ENCODE data around the gene DEFB124. TPM values are rescaled to one million over a fixed set of nuclear protein-coding genes. Genes with fewer than 3 reads are reported as not detected.
"Not testable (repeated sequence)": the region's sequence is repeated elsewhere in the genome, so short reads cannot be mapped to it uniquely, and the experiment has no call there.

The DEFB124 gene
- total RNA-seq, 1 donor from 2014 or later: not detected

DNA sequence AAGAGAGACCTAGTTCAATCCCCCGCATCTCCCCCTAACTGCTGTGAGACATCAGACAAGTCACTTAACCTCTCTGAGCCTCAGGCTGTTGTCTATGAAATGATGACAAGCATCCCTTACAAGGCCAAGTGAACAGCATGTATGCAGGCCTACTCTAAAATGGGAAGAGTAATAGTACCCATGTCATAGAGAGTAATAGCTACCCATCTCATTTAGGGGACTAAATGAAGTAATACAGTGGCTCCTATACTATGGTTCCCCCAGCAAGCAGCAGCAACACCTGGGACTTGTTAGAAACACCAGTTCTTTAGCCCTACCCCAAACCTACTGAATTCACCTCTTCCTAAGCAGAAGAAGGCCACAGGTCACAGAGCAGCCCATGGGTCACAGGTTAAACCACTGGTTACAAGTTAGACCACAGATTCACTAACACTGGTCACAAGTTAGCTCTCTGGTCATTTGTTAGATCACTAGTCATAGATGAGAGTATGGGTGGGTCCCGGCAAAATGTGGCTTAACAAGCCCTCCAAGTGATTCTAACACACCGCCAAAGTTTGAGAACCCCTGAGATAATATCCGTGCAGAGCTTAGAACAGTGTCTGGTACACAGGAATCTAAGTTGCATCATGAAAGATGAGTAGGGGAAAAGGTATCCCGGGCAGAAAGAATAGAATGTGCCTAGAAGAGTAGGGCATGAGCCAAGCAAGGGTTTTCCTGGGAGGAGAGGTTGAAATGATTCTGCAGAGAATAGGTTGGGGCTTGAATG, 1.4 kb downstream of the DEFB124 start:
- peaks cover 39% of the 10 kb centered on the region for H3K9me3 Mint-ChIP-seq
- TF ChIP-seq, protein P1, sequence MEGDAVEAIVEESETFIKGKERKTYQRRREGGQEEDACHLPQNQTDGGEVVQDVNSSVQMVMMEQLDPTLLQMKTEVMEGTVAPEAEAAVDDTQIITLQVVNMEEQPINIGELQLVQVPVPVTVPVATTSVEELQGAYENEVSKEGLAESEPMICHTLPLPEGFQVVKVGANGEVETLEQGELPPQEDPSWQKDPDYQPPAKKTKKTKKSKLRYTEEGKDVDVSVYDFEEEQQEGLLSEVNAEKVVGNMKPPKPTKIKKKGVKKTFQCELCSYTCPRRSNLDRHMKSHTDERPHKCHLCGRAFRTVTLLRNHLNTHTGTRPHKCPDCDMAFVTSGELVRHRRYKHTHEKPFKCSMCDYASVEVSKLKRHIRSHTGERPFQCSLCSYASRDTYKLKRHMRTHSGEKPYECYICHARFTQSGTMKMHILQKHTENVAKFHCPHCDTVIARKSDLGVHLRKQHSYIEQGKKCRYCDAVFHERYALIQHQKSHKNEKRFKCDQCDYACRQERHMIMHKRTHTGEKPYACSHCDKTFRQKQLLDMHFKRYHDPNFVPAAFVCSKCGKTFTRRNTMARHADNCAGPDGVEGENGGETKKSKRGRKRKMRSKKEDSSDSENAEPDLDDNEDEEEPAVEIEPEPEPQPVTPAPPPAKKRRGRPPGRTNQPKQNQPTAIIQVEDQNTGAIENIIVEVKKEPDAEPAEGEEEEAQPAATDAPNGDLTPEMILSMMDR (IDR thresholded peaks at IDR 0.05; ENCODE audit: unreplicated experiment): no peak
- H3K36me3 Mint-ChIP-seq: peaks cover 3% of the 10 kb centered on the region
- no peak overlapping the region for H3K27ac Mint-ChIP-seq
- no peak for DNase-seq (ENCODE audit: low spot score in 2 of 2, unreplicated experiment in 2 of 2)
- no peaks in the 10 kb centered on the region for H3K4me1 Mint-ChIP-seq
- no peaks in the 10 kb centered on the region for H3K27me3 Mint-ChIP-seq (ENCODE audit: low read depth)
- no peak overlapping the region for H3K4me3 Mint-ChIP-seq

DNA sequence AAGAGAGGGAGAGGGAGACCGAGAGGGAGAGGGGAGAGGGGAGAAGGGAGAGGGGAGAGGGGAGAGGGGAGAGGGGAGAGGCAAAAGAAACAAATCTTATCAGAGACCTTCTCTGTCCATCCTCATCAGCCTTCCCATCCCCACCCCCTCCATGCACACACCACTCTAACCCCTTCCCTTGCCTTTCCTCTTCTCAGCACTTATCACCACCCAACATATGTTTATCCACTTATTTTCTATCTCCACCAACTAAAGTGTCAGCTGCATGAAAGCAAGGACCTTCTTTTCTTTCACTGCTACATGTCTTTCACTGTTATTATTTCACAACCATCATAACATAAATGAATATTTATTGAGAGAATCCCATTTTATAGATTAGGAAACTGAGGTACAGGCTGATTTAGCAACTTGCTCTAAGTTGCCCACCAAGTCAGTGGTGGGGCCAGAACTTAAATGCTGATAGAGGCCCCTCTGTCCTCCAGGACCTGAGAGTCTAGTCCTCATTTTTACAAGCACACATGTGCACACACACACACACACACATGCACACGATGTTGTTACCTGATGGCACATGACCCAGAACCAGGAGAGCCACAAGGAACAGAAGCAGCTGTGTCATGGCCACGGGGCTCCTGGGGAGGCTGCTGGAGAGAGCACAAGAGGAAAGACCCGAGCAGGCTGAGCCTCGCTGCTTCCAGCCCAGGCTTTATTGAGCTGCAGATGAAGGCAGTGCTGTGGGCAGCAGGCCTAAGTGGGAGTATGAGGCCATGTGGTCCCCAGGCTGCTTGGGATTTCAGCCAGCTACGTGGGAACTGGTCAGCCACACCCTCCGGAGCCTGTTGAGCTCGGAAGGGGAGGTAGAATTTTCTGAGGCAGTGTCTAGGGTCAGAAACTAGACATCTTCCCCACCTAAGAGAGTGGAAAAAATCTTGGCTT, 2.3 kb downstream of the DEFB124 start:
- H3K27ac Mint-ChIP-seq: no peak overlapping the region
- TF ChIP-seq, protein P1 (IDR thresholded peaks at IDR 0.05; ENCODE audit: unreplicated experiment): no peak
- H3K4me3 Mint-ChIP-seq: no peak overlapping the region
- H3K4me1 Mint-ChIP-seq: no peaks in the 10 kb centered on the region
- H3K36me3 Mint-ChIP-seq: peaks cover 3% of the 10 kb centered on the region
- H3K27me3 Mint-ChIP-seq (ENCODE audit: low read depth): no peaks in the 10 kb centered on the region
- no peak for DNase-seq (ENCODE audit: low spot score in 2 of 2, unreplicated experiment in 2 of 2)
- H3K9me3 Mint-ChIP-seq: peaks cover 36% of the 10 kb centered on the region

DNA sequence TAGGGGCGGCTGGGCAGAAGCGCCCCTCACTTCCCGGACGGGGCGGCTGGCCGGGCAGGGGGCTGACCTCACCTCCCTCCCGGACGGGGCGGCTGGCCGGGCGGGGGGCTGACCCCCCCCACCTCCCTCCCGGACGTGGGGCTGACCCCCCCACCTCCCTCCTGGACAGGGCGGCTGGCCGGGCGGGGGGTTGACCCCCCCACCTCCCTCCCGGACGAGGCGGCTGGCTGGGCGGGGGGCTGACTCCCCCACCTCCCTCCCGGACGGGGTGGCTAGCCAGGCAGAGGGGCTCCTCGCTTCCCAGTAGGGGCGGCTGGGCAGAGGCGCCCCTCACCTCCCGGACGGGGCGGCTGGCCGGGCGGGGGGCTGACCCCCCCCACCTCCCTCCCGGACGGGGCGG, 4.0 kb downstream of the DEFB124 start:
- H3K27me3 Mint-ChIP-seq (ENCODE audit: low read depth); H3K4me1 Mint-ChIP-seq; H3K36me3 Mint-ChIP-seq; H3K4me3 Mint-ChIP-seq; DNase-seq (ENCODE audit: low spot score in 2 of 2, unreplicated experiment in 2 of 2); H3K27ac Mint-ChIP-seq: not testable (repeated sequence)
- peaks cover 34% of the 10 kb centered on the region for H3K9me3 Mint-ChIP-seq

DNA sequence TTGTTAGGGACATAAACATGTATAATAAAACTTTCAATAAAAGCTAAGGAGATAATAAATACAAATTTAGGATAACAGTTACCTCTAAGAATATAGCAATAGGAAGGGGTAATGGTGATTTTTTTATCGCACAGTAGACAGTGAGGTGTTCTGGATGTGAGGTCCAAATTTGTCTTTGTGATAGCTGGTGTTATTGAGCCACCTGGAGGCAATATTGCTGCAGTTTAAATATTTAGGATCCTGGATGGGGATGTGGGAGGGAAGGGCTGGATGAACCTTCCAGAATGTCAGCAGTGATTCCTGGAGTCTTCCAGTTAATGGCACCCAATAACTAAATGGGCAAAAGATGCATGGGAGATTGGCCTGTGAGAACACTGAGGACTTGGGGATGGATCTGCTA, 20.6 kb downstream of the DEFB124 start:
- no peak for DNase-seq (ENCODE audit: low spot score in 2 of 2, unreplicated experiment in 2 of 2)

DNA sequence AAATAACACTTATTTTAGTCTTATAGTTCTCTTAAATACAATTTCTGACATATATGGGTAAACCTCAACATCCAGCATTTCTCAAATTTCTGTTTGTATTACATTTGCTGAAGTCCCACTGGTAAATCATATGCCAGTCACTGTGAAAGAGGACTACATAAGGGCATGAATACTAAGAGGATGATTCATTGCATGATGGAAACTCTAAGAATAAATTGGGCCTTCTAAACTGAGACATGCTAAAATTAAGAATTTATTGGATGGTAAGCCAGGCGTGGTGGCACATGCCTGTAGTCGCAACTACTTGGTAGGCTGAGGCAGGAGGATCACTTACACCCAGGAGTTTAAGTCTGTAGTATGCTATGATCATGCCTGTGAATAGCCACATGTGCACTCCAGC, 22.4 kb downstream of the DEFB124 start:
- H3K4me3 Mint-ChIP-seq: no peak overlapping the region
- DNase-seq (ENCODE audit: low spot score in 2 of 2, unreplicated experiment in 2 of 2): no peak
- H3K4me1 Mint-ChIP-seq: no peaks in the 10 kb centered on the region
- TF ChIP-seq, protein P1 (IDR thresholded peaks at IDR 0.05; ENCODE audit: unreplicated experiment): no peak
- no peak overlapping the region for H3K27ac Mint-ChIP-seq
- H3K9me3 Mint-ChIP-seq: peaks cover 50% of the 10 kb centered on the region
- H3K36me3 Mint-ChIP-seq: peaks cover 4% of the 10 kb centered on the region
- H3K27me3 Mint-ChIP-seq (ENCODE audit: low read depth): no peaks in the 10 kb centered on the region

More for the DNA sequence above, 20.6 kb downstream of the DEFB124 start:
- Mint-ChIP-seq H3K4me1 (no peaks in the 10 kb centered on the region), H3K27me3 (ENCODE audit: low read depth) (no peaks in the 10 kb centered on the region), H3K4me3 (no peak overlapping the region), H3K9me3 (peaks cover 38% of the 10 kb centered on the region), H3K27ac (no peak overlapping the region), H3K36me3 (peaks cover 1% of the 10 kb centered on the region)
- TF ChIP-seq, protein P1 (IDR thresholded peaks at IDR 0.05; ENCODE audit: unreplicated experiment): no peak
